ENCODE results near the gene ZBTB11.

- TF ChIP-seq EZH2 (IDR thresholded peaks at IDR 0.05) (no peak), POLR2AphosphoS5 (IDR thresholded peaks at IDR 0.05; ENCODE audit: borderline replicate concordance, low read depth, low read length) (no peak), FOXP2 (optimal IDR thresholded peaks at IDR 0.05; ENCODE audit: control extremely low read depth, extremely low read length, insufficient read depth) (no peak)
Measured at GRCh38 chr3:101689286-101689685, 12.4 kb upstream of the ZBTB11 start.

All from SK-N-MC (cell line).